HG02981 (cell line): ENCODE results near the gene FLT1.

Experiments
- ATAC-seq: cut with Tn5 transposase; IDR thresholded peaks from one replicate; pipeline ENCODE4 v1.9.1; 2021; ENCODE audit warnings: mild to moderate bottlenecking, moderate library complexity; ENCODE audit not compliant: unreplicated experiment

Gene FLT1

DNA sequence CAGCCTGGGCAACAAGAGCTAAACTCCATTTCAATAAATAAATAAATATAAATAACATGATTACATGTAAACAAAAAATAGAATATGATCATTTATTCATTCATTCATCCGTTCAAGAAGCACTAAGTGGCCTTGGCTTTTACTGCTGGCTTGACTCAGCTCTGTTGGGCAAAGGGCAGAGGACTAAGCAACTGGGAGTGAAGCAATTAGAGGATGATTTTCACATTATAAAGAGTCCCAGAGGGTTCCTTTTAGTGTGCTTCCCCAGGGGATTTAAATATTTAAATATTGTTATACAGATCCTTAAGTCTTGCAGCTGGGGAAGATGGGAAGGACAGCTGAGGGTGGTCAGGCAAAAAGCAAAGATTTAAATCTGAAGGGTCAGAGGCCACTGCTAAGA is 34.9 kb upstream of the FLT1 start:
- ATAC-seq = no peak

- no peak for ATAC-seq
Observed at GRCh38 chr13:28528848-28529247, 33.9 kb upstream of the FLT1 start.

DNA sequence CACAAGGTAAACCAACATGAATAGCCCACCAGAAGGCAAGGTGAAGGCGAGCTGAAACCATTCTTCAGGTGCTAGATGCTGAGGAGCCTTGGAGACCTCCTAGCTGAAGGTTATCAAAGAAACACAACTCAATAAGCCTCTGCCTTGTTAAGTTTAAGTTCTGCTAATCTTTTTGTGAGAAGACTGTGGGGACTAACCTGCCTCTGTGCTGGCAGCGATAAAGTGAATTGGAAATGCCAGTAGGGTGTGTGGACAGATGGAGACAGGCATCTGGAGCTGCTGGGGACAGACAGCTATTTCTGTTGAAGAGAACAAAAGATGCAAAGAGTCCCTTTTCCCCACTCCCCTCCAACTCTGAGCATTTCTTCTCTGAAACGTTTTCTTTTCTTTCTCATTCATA is 33.5 kb upstream of the FLT1 start:
- no peak for ATAC-seq

GRCh38 chr13:28527629-28528028 is 32.7 kb upstream of the FLT1 start:
- ATAC-seq = no peak

GRCh38 chr13:28526876-28527275 is 31.9 kb upstream of the FLT1 start:
- no peak for ATAC-seq

- ATAC-seq = no peak
Observed at GRCh38 chr13:28522871-28523270, 27.9 kb upstream of the FLT1 start.

- no peak for ATAC-seq
Observed at GRCh38 chr13:28513745-28514144, 18.8 kb upstream of the FLT1 start.

DNA sequence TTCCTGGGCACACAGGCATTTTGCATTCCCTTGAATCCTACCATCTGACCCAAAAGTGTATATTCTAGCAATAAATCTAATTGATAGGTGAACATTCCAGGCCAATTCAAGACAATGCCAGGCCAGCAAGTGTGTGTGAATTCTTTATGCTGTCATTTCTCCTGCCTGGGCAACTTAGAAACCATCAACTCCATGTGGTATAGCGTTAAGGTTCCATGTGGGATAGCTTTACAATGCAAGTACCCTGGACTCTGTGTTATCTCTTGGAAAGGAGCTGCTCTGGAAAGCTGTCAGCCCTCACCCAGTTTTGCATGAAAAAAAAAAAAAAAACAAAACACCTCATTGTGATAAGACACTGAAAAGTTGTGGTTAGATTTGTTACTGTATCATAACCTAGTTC is 15.6 kb upstream of the FLT1 start:
- no peak for ATAC-seq

- ATAC-seq = no peak
Observed at GRCh38 chr13:28510066-28510465, 15.1 kb upstream of the FLT1 start.

DNA sequence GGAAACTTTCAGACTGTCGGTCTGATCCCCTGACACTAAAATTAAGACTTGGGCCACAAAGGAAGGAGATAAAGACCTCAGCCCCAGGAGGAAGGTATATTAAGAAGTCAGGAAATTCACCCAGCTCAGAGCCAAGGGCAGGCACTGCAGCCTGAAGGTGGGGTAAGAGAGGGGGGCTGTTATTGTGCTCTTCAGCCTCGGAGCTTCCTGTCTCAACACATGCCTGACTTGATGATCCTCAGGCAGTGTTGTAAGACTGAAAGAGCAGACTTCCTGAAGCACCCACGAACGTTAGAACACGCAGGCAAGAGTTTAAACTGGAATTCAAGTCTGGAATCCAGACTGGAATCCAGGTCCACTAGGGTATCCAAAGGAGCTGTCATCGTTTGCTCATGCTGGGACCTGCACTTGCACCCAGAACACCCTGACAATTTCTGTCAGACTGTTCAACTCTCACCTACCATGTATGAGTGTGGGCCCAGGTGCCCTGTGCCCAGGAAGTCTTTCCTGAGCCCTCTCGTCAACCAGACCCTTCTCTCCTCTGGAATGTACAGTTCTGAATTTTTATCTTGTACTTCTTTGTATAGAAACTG is 10.7 kb upstream of the FLT1 start:
- no peak for ATAC-seq

- ATAC-seq = no peak
Observed at GRCh38 chr13:28503182-28503967, 8.4 kb upstream of the FLT1 start.

- ATAC-seq = no peak
Observed at GRCh38 chr13:28501547-28501946, 6.6 kb upstream of the FLT1 start.

DNA sequence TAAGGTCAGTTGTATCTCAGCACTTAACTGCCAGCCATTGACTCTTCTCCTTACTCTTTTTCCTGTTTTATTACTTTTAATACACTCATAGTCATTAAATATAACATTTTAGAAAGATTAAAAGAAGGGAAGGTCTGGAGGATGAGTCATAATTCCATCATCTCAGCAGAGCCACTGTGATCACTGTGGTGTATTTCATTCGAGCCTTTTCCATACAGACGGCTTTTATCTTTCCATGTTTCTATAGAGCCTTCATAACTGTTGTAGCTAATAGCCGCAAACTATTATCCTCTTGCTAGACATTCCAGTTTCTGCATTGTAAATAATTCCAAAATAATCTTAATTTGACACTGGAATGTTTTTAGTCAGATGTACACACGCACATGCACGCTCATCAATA is 4.7 kb upstream of the FLT1 start:
- no peak for ATAC-seq

DNA sequence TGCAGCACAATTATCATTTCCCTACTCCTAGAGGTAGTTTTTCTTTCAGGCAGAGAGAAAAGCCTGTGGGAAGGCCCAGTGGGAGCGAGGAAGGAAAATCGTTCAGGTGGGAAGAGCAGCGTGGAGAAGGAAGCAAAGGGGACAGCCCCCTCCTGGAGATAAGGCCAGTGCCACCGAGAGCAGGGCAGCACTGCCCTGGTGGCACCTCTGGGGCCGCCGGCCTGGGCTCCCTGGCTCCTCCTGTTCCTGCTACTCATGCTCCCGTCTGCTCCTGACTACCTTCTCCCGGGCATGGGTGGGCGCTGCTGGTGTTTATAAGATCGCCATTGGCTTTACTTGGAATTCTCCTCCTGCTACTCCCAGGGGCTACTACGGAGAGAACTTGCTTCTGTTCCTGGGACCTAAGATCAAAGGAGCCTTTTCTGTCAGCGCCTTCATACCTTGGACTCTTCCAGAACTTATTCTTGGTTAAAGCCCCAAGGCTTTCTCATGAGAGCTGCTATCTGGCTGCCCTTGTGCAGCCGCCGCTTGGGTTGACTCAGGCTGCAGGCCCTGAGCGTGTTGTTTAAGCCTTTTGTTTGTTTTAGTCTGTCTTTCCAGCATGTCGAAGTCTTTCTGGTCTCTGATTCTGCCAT is 3.7 kb upstream of the FLT1 start:
- no peak for ATAC-seq

GRCh38 chr13:28497143-28497876 is 2.4 kb upstream of the FLT1 start:
- no peak for ATAC-seq

- no peak for ATAC-seq
Observed at GRCh38 chr13:28496188-28496564, 1.2 kb upstream of the FLT1 start.

DNA sequence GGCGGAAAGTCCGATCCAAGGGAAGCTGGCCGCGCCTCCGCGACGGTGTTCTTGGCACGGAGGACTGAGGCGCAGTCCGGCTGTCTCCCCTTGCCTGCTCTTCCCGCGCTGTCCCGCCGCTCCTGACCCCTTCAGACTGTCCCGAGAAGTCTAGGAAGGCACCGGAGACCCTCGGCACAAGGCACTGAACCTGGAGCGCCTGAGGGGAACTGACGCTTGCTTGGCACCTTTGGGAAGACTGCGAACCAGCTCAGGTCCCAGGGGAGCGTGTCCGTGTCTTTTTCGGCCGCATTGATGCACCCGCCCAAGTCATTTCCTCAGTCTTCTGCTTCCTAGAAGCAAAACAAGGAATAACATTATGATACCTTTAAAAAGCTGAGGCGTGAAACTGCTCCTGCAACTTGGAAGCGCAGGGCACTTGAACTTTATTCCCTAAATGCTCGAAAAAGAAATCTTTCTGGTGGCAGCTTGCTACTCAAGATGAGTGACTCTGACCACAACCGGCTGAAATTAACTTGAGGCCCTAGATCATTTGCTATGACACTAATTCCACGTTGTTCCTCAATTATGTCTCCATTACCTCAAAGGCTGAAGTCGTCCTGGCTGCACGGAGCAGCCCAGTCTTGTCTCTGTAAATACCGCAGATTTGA is 735 bp upstream of the FLT1 start:
- ATAC-seq = no peak

GRCh38 chr13:28494504-28494777 is 487 bp downstream of the FLT1 start:
- no peak for ATAC-seq

GRCh38 chr13:28493740-28494503 is 1.0 kb downstream of the FLT1 start:
- no peak for ATAC-seq

GRCh38 chr13:28492569-28493367 is 2.2 kb downstream of the FLT1 start:
- ATAC-seq = no peak
